Stomach (tissue), 9 donors: ENCODE results near the gene NIN. TPM values are rescaled to one million over a fixed set of nuclear protein-coding genes. Genes with fewer than 3 reads are reported as not detected.

ENCODE experiments used
- DNase-seq, 2 donors: peaks; one replicate each; pipeline versions ENCODE4 v3.0.0 to v3.0.0-alpha.2; 2013 to 2019
- H3K27ac ChIP-seq, 5 donors: fragments of 200-600 bp in 4 of 5; sonication (generic) in 4 of 5; one replicate each; pipeline ENCODE4 v1.5.1; 2013 to 2019; ENCODE audit warnings: mild to moderate bottlenecking in 1 of 5, moderate library complexity in 1 of 5
- H3K27me3 ChIP-seq, 3 donors: fragments of 200-600 bp; sonication (generic); one replicate each; pipeline ENCODE4 v1.5.1; 2017 to 2019; ENCODE audit warnings: mixed run types in 1 of 3
- H3K36me3 ChIP-seq, 4 donors: fragments of 200-600 bp; sonication (generic); 1 replicate in 3 of 4; 2 replicates in 1 of 4; pipeline ENCODE4 v1.5.1; 2016 to 2019
- H3K4me1 ChIP-seq, 4 donors: fragments of 200-600 bp; sonication (generic); one replicate each; pipeline ENCODE4 v1.5.1; 2016 to 2019
- H3K4me3 ChIP-seq, 4 donors: fragments of 200-600 bp; sonication (generic) in 3 of 4; one replicate each; pipeline ENCODE4 v1.5.1; 2016 to 2019; ENCODE audit warnings: mild to moderate bottlenecking in 1 of 4
- H3K9me3 ChIP-seq, 4 donors: fragments of 200-600 bp; sonication (generic); one replicate each; pipeline ENCODE4 v1.5.1; 2016 to 2019
- CTCF ChIP-seq, 7 experiments: fragments of 450-650 bp in 4 of 7; fragments of 200-600 bp in 3 of 7; sonication (generic) in 3 of 7; IDR thresholded peaks; one replicate each; pipeline ENCODE4 v1.5.1; 2016 to 2019; ENCODE audit warnings: antibody characterized with exemption in 7 of 7, control low read depth in 2 of 7, mild to moderate bottlenecking in 1 of 7
- EP300 ChIP-seq: sonication (generic); formaldehyde crosslinking; IDR thresholded peaks from one replicate; pipeline ENCODE4 v1.6.1; 2017; ENCODE audit warnings: antibody characterized with exemption
- POLR2A ChIP-seq, 4 donors: fragments of 450-650 bp; IDR thresholded peaks; one replicate each; pipeline ENCODE4 v1.6.1; 2016; ENCODE audit warnings: antibody characterized with exemption in 4 of 4, control low read depth in 2 of 4, mild to moderate bottlenecking in 1 of 4, moderate library complexity in 1 of 4
- POLR2AphosphoS5 ChIP-seq, 3 donors: sonication (generic); formaldehyde crosslinking; IDR thresholded peaks; one replicate each; pipeline ENCODE4 v1.6.1; 2016; ENCODE audit warnings: antibody characterized with exemption in 3 of 3
- WGBS, 5 donors: extraction: QIAGEN DNeasy Blood & Tissue Kit in 3 of 5; methylation state at CpG; one replicate each; pipeline versions ENCODE4 v1.1.5 to v1.1.7; 2013 to 2018; 5-methylcytosine and 5-hydroxymethylcytosine counted together
- intact Hi-C: fragments of 100-400 bp; cut with DNase I; formaldehyde crosslinking; loops from one replicate; pipeline ENCODE4 v1.15.1; 2023; ENCODE audit warnings: low total_unique reads
- polyA plus RNA-seq, 3 donors: library from polyadenylated mRNA; stranded (reverse); fragments of 200-250 nt; gene quantifications; one replicate each; pipeline ENCODE4 v1.2.3, GENCODE V29; 2013
- total RNA-seq, 5 donors: library from RNA; depleted of rRNA; stranded (reverse); fragments of >200 nt; gene quantifications; one replicate each; pipeline versions ENCODE4 v1.1.0 to v1.2.3, GENCODE V29; 2014 to 2016
- donor health status: healthy with polysubstance abuse.
- donor health status: Bipolar disorder and iron deficiency.
- donor health status: healthy.

NIN gene
- total and polyA plus RNA-seq, 8 donors = 5.3 to 70.5 (median 20.5) TPM

- Histone ChIP-seq H3K4me3 (no peak overlapping the region), H3K27me3 (peaks cover 0 to 4% (median 0%) of the 10 kb centered on the region in 3 donors), H3K4me1 (peaks cover 11 to 22% (median 19%) of the 10 kb centered on the region in 4 donors), H3K9me3 (no peaks in the 10 kb centered on the region), H3K36me3 (no peaks in the 10 kb centered on the region), H3K27ac (no peak overlapping the region)
- DNase-seq = peak in 1 of 2 donors; percentile 43
- TF ChIP-seq POLR2A (IDR thresholded peaks at IDR 0.05) (no peak), POLR2AphosphoS5 (IDR thresholded peaks at IDR 0.05) (no peak), EP300 (no peak), CTCF (IDR thresholded peaks at IDR 0.05) (no peak)
- intact Hi-C loops = no loop called here
- WGBS, 5 donors = 53 to 66% (median 57%) methylated on average over 2 of the region's 2 CpGs
Measured at GRCh38 chr14:50835280-50835679, 4.3 kb upstream of the NIN start.

GRCh38 chr14:50834802-50835276, 3.9 kb upstream of the NIN start:
- intact Hi-C loops = no loop called here
- no peak overlapping the region for H3K27ac ChIP-seq
- peaks cover 0 to 4% (median 0%) of the 10 kb centered on the region in 3 donors for H3K27me3 ChIP-seq
- no peaks in the 10 kb centered on the region for H3K9me3 ChIP-seq
- no peak overlapping the region for H3K4me3 ChIP-seq
- DNase-seq = no peak
- peaks cover 11 to 25% (median 22%) of the 10 kb centered on the region in 4 donors for H3K4me1 ChIP-seq
- H3K36me3 ChIP-seq = no peaks in the 10 kb centered on the region
- TF ChIP-seq EP300 (no peak), POLR2AphosphoS5 (IDR thresholded peaks at IDR 0.05) (no peak), POLR2A (IDR thresholded peaks at IDR 0.05) (no peak), CTCF (IDR thresholded peaks at IDR 0.05) (no peak)
- 86 to 90% (median 88%) methylated on average over 5 of the region's 5 CpGs for WGBS, 5 donors

GRCh38 chr14:50832935-50833630, 2.1 kb upstream of the NIN start:
- peak; percentile 31 to 32 for DNase-seq
- H3K27me3 ChIP-seq = peaks cover 0 to 3% (median 0%) of the 10 kb centered on the region in 3 donors
- no peaks in the 10 kb centered on the region for H3K36me3 ChIP-seq
- WGBS, 5 donors = 27 to 60% (median 44%) methylated on average over 6 of the region's 6 CpGs
- no peak for TF ChIP-seq POLR2AphosphoS5 (IDR thresholded peaks at IDR 0.05)
- TF ChIP-seq EP300 = no peak
- no peak for TF ChIP-seq CTCF (IDR thresholded peaks at IDR 0.05)
- TF ChIP-seq POLR2A (IDR thresholded peaks at IDR 0.05) = no peak
- intact Hi-C loops = no loop called here
- H3K4me1 ChIP-seq = peaks cover 11 to 43% (median 37%) of the 10 kb centered on the region in 4 donors
- peak overlapping the region in 1 of 5 donors; percentile 37 for H3K27ac ChIP-seq
- H3K9me3 ChIP-seq = no peaks in the 10 kb centered on the region
- no peak overlapping the region for H3K4me3 ChIP-seq

- no peak for TF ChIP-seq EP300
- no peak for TF ChIP-seq POLR2A (IDR thresholded peaks at IDR 0.05)
- no peak for TF ChIP-seq CTCF (IDR thresholded peaks at IDR 0.05)
- no peak for TF ChIP-seq POLR2AphosphoS5 (IDR thresholded peaks at IDR 0.05)
- 7 to 16% (median 10%) methylated on average over 10 of the region's 10 CpGs for WGBS, 5 donors
- Histone ChIP-seq H3K27ac (peak overlapping the region; percentile 87 to 99 (median 94)), H3K27me3 (no peaks in the 10 kb centered on the region), H3K4me3 (peak overlapping the region; percentile 85 to 95 (median 92)), H3K9me3 (no peaks in the 10 kb centered on the region), H3K36me3 (no peaks in the 10 kb centered on the region), H3K4me1 (peaks cover 11 to 51% (median 39%) of the 10 kb centered on the region in 4 donors)
- intact Hi-C loops = no loop called here
- DNase-seq = no peak
Measured at GRCh38 chr14:50831726-50832168, 785 bp upstream of the NIN start.
